Nephron progenitor cell (in vitro differentiated cells): Measurements from ENCODE around the gene SCYGR3.

Source experiments
- DNase-seq: peaks from one replicate; pipeline ENCODE4 v3.0.0; 2021
- H3K27ac Mint-ChIP-seq: 2 replicates; pipeline ENCODE4 v1.8.0; 2021; ENCODE audit warnings: mild to moderate bottlenecking, moderate library complexity, mixed read lengths
- H3K27me3 Mint-ChIP-seq: 2 replicates; pipeline ENCODE4 v1.8.0; 2021; ENCODE audit warnings: mild to moderate bottlenecking, low read depth, mixed read lengths; ENCODE audit not compliant: poor library complexity
- H3K36me3 Mint-ChIP-seq: 2 replicates; pipeline ENCODE4 v1.8.0; 2021; ENCODE audit warnings: low read depth, mixed read lengths
- H3K4me1 Mint-ChIP-seq: 2 replicates; pipeline ENCODE4 v1.8.0; 2021; ENCODE audit warnings: mixed read lengths
- H3K4me3 Mint-ChIP-seq: 2 replicates; pipeline ENCODE4 v1.8.0; 2021; ENCODE audit warnings: mild to moderate bottlenecking, moderate library complexity, mixed read lengths
- H3K9me3 Mint-ChIP-seq: 2 replicates; pipeline ENCODE4 v1.8.0; 2021; ENCODE audit warnings: mild to moderate bottlenecking, moderate library complexity, mixed read lengths
- CTCF ChIP-seq: fragments of 200-600 bp; sonication (generic); IDR thresholded peaks from 2 replicates; pipeline ENCODE4 v1.5.0; 2021; ENCODE audit warnings: antibody characterized with exemption

The SCYGR3 gene

GRCh38 chr2:227654426-227654825 is 39.8 kb upstream of the SCYGR3 start:
- Mint-ChIP-seq H3K27me3 (peaks cover 4% of the 10 kb centered on the region), H3K36me3 (no peaks in the 10 kb centered on the region), H3K27ac (no peak overlapping the region), H3K4me1 (no peaks in the 10 kb centered on the region), H3K4me3 (no peak overlapping the region), H3K9me3 (no peaks in the 10 kb centered on the region)
- TF ChIP-seq CTCF = no peak
- DNase-seq = no peak

GRCh38 chr2:227653419-227653818 is 38.8 kb upstream of the SCYGR3 start:
- Mint-ChIP-seq H3K4me1 (peaks cover under 1% of the 10 kb centered on the region), H3K4me3 (no peak overlapping the region), H3K36me3 (no peaks in the 10 kb centered on the region), H3K9me3 (no peaks in the 10 kb centered on the region), H3K27me3 (peaks cover 3% of the 10 kb centered on the region), H3K27ac (no peak overlapping the region)
- no peak for TF ChIP-seq CTCF
- DNase-seq = no peak

GRCh38 chr2:227643990-227644551 is 29.4 kb upstream of the SCYGR3 start:
- Mint-ChIP-seq H3K27me3 (no peaks in the 10 kb centered on the region), H3K27ac (no peak overlapping the region), H3K9me3 (no peaks in the 10 kb centered on the region), H3K4me1 (peaks cover 23% of the 10 kb centered on the region), H3K36me3 (no peaks in the 10 kb centered on the region), H3K4me3 (no peak overlapping the region)
- no peak for TF ChIP-seq CTCF
- DNase-seq = no peak

GRCh38 chr2:227642656-227643055 is 28.0 kb upstream of the SCYGR3 start:
- Mint-ChIP-seq H3K4me3 (no peak overlapping the region), H3K27me3 (no peaks in the 10 kb centered on the region), H3K27ac (no peak overlapping the region), H3K4me1 (peaks cover 15% of the 10 kb centered on the region), H3K9me3 (no peaks in the 10 kb centered on the region), H3K36me3 (no peaks in the 10 kb centered on the region)
- DNase-seq = no peak
- no peak for TF ChIP-seq CTCF

- no peak for TF ChIP-seq CTCF
- Mint-ChIP-seq H3K9me3 (no peaks in the 10 kb centered on the region), H3K36me3 (no peaks in the 10 kb centered on the region), H3K4me3 (no peak overlapping the region), H3K27ac (no peak overlapping the region), H3K27me3 (no peaks in the 10 kb centered on the region), H3K4me1 (no peaks in the 10 kb centered on the region)
- no peak for DNase-seq
Measured at GRCh38 chr2:227634201-227634600, 19.6 kb upstream of the SCYGR3 start.

- no peaks in the 10 kb centered on the region for H3K4me1 Mint-ChIP-seq
- no peak for TF ChIP-seq CTCF
- H3K36me3 Mint-ChIP-seq = no peaks in the 10 kb centered on the region
- no peak overlapping the region for H3K27ac Mint-ChIP-seq
- no peaks in the 10 kb centered on the region for H3K27me3 Mint-ChIP-seq
- no peaks in the 10 kb centered on the region for H3K9me3 Mint-ChIP-seq
- H3K4me3 Mint-ChIP-seq = no peak overlapping the region
- no peak for DNase-seq
Measured at GRCh38 chr2:227632827-227633226, 18.2 kb upstream of the SCYGR3 start.
